Muscle layer of colon (tissue), 2 donors: Measurements from ENCODE around the gene EXOSC10.

Experiments used
- H3K27ac ChIP-seq: one replicate; pipeline ENCODE4 v1.7.0; 2013; ENCODE audit warnings: low read depth, mild to moderate bottlenecking, low read length, moderate library complexity
- H3K27me3 ChIP-seq, 2 donors: one replicate each; pipeline ENCODE4 v1.7.0; 2013; ENCODE audit warnings: low read length in 2 of 2, mild to moderate bottlenecking in 2 of 2; ENCODE audit not compliant: insufficient read depth in 2 of 2, control insufficient read depth in 1 of 2
- H3K36me3 ChIP-seq: one replicate; pipeline ENCODE4 v1.7.0; 2013; ENCODE audit warnings: mild to moderate bottlenecking, low read length; ENCODE audit not compliant: insufficient read depth
- H3K4me1 ChIP-seq: one replicate; pipeline ENCODE4 v1.7.0; 2013; ENCODE audit warnings: mild to moderate bottlenecking, low read length; ENCODE audit not compliant: insufficient read depth
- H3K4me3 ChIP-seq, 2 donors: one replicate each; pipeline ENCODE4 v1.7.0; 2013; ENCODE audit warnings: low read length in 2 of 2, low read depth in 1 of 2, mild to moderate bottlenecking in 1 of 2, moderate library complexity in 1 of 2
- H3K9ac ChIP-seq: one replicate; pipeline ENCODE4 v1.7.0; 2013; ENCODE audit warnings: low read length
- H3K9me3 ChIP-seq: one replicate; pipeline ENCODE4 v1.7.0; 2013; ENCODE audit warnings: mild to moderate bottlenecking, low read length
- donor health status: abdominal sarcoma.
- donor health status: Adenocarcinoma of cecum.

EXOSC10 gene

GRCh38 chr1:11099310-11100148, at the start of gene EXOSC10:
TSS of gene EXOSC10 (minus strand) at chr1:11099869. CDS start at chr1:11099831, 38 bp downstream.
- no peaks in the 10 kb centered on the region for H3K27me3 ChIP-seq
- peaks cover 13% of the 10 kb centered on the region for H3K4me1 ChIP-seq
- H3K36me3 ChIP-seq, result peaks cover 9% of the 10 kb centered on the region
- H3K27ac ChIP-seq, result peak within 1 kb of the TSS; percentile 80
- H3K9me3 ChIP-seq, result no peaks in the 10 kb centered on the region
- peak within 1 kb of the TSS; percentile 83 for H3K9ac ChIP-seq
- peak within 1 kb of the TSS; percentile 90 to 100 for H3K4me3 ChIP-seq

DNA sequence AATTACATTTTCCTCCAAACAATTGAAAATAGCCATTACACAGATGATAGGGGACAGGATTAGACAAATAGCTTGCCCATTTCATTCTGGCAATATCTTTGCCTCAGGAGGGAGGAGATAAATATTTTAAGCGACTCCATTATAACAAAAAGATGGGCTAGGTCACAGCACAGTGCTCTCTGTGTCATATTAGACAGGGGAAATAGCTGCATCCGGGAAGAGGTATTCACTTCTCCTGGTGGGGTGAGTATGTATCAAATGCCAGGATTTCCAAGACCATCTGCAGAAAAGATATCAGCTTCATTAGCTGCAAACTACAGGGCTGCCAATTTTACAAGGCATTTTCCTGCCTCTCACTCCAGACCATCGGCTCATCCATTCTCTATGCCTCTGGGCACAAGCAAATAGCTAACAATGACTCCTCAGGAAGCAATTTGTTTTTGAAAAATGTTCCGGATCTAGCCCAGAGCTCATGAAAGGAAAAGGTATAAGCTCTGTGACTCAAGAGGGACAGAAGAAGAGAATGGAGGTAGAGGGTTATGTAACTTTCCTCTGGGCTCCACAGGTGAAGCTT, 47.6 kb upstream of the EXOSC10 start:
- Histone ChIP-seq H3K27ac (no peak overlapping the region), H3K4me3 (no peak overlapping the region), H3K9me3 (no peaks in the 10 kb centered on the region), H3K27me3 (no peaks in the 10 kb centered on the region), H3K4me1 (peaks cover 2% of the 10 kb centered on the region), H3K36me3 (peaks cover 56% of the 10 kb centered on the region), H3K9ac (no peak overlapping the region)

GRCh38 chr1:11145741-11146140, 46.1 kb upstream of the EXOSC10 start:
- Histone ChIP-seq H3K4me3 (no peak overlapping the region), H3K27me3 (no peaks in the 10 kb centered on the region), H3K27ac (no peak overlapping the region), H3K4me1 (no peaks in the 10 kb centered on the region), H3K9ac (no peak overlapping the region), H3K36me3 (peaks cover 56% of the 10 kb centered on the region), H3K9me3 (no peaks in the 10 kb centered on the region)

DNA sequence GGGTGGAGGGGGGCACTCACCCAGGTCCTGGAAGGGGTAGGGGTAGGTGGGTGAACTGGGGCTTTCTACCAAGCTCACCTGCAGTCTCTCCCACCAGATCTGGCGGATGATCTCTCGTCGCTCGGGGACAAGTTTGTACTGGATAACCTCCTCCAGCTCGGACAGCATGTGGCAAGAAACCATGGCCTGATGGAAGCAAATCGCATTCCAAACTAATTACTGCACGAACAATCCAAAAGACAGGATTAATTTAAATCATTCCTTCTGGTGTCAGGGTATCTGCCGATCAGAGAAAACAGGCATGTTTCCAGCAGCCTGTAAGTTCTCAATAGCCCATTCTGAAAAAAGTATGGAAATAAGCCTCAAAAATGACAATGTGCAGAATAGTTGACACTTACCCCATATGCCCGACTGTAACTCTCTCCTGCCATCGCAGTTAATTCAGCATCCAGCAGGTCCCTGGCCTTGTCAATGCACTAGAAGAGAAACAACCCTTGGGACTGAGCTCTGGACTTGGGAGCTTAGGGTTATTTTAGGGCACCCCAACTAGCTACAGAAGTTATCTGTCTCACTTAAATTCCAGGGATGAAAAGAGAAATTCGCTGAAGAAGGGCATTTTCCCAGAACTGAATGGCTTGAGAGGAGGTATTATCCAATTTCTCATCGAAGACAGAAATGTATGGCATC, 45.0 kb upstream of the EXOSC10 start:
- no peak overlapping the region for H3K4me3 ChIP-seq
- no peak overlapping the region for H3K27ac ChIP-seq
- peaks cover 52% of the 10 kb centered on the region for H3K36me3 ChIP-seq
- no peaks in the 10 kb centered on the region for H3K4me1 ChIP-seq
- no peaks in the 10 kb centered on the region for H3K27me3 ChIP-seq
- no peak overlapping the region for H3K9ac ChIP-seq
- H3K9me3 ChIP-seq, result no peaks in the 10 kb centered on the region

GRCh38 chr1:11143907-11144306, 44.2 kb upstream of the EXOSC10 start:
- no peak overlapping the region for H3K4me3 ChIP-seq
- no peaks in the 10 kb centered on the region for H3K27me3 ChIP-seq
- peaks cover 52% of the 10 kb centered on the region for H3K36me3 ChIP-seq
- no peak overlapping the region for H3K27ac ChIP-seq
- no peaks in the 10 kb centered on the region for H3K4me1 ChIP-seq
- no peak overlapping the region for H3K9ac ChIP-seq
- H3K9me3 ChIP-seq, result no peaks in the 10 kb centered on the region

DNA sequence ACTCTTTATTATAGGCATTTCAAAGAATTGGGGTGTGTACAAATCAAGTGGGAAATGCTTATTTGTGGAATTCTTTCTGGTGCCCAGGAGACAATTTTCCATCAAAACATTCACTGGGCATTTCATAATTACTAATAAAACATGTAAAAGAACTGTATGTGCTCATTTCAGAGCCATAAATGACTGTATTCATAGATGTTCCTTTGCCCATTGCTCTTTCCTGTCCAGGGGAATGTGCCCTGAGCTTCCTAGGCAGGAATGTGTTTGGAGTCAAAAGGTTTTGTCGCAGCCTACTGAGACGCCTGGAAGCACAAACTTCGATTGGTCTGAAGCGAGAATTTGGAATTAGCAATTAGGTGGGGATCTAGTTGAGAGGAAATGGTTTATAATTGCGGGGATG, 43.7 kb upstream of the EXOSC10 start:
- peaks cover 57% of the 10 kb centered on the region for H3K36me3 ChIP-seq
- no peak overlapping the region for H3K27ac ChIP-seq
- H3K4me3 ChIP-seq, result no peak overlapping the region
- no peaks in the 10 kb centered on the region for H3K9me3 ChIP-seq
- no peaks in the 10 kb centered on the region for H3K4me1 ChIP-seq
- no peak overlapping the region for H3K9ac ChIP-seq
- no peaks in the 10 kb centered on the region for H3K27me3 ChIP-seq

DNA sequence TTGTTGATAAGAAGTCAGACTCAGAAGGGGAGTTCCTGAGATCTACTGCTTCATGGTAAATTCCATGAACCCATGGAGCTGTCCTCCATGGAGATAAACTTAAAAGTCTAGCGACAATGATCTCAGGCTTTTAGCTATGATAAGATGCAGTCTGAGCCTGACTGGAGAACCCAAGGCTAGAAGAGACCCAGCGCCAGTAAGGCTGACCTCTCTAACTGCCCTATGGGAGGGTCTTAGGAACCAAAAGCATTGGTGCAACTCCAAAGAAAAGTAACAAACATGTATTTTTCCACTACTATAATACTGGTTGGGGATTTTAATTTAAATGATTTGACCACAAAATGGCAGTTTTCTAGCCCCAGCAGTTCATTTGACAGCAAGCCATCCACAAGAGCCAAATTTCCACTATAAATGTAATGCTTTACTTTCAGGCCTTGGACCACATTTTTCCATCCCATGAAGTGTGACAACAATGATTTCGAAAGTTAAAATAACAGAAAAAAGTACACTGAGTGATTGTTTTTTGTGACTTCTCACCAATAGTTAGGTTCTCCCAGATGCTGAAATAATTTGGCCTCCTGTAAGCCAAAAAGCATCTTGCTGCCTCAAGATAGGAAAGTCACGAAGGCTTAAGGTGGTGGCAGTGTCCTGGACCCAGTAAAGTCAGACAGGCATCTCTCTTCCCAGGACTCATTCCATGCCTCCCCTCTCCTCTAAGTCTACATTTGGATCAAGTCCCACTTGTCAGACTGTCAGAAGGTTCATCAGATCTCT, 43.1 kb upstream of the EXOSC10 start:
- Histone ChIP-seq H3K9me3 (no peaks in the 10 kb centered on the region), H3K4me1 (no peaks in the 10 kb centered on the region), H3K27ac (no peak overlapping the region), H3K27me3 (no peaks in the 10 kb centered on the region), H3K36me3 (peaks cover 62% of the 10 kb centered on the region), H3K4me3 (no peak overlapping the region), H3K9ac (no peak overlapping the region)

DNA sequence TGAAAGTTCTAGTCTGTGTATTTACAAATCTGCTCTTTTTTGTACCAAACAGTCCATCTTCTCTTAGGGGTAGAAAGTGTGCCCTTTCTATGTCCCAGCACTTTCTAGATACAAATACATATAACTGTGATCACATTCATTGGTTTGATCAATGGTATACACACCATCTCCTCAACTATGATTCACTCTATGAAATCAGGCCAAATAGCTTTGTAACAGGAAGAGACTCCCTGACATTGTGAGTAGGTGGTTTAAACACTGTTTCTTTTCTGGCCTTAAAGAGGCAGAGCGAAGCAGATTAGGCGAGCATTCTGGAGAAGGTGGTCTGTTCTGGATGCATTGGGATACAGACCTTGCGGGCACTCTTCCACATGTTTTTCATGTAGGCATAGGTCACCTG, 39.3 kb upstream of the EXOSC10 start:
- Histone ChIP-seq H3K9me3 (no peaks in the 10 kb centered on the region), H3K27me3 (no peaks in the 10 kb centered on the region), H3K9ac (no peak overlapping the region), H3K27ac (no peak overlapping the region), H3K4me1 (peaks cover 13% of the 10 kb centered on the region), H3K36me3 (peaks cover 41% of the 10 kb centered on the region), H3K4me3 (no peak overlapping the region)

- Histone ChIP-seq H3K36me3 (peaks cover 40% of the 10 kb centered on the region), H3K4me3 (no peak overlapping the region), H3K27ac (no peak overlapping the region), H3K27me3 (no peaks in the 10 kb centered on the region), H3K9me3 (no peaks in the 10 kb centered on the region), H3K4me1 (peaks cover 16% of the 10 kb centered on the region), H3K9ac (no peak overlapping the region)
These were observed 38.4 kb upstream of the EXOSC10 start for GRCh38 chr1:11138029-11138428.

DNA sequence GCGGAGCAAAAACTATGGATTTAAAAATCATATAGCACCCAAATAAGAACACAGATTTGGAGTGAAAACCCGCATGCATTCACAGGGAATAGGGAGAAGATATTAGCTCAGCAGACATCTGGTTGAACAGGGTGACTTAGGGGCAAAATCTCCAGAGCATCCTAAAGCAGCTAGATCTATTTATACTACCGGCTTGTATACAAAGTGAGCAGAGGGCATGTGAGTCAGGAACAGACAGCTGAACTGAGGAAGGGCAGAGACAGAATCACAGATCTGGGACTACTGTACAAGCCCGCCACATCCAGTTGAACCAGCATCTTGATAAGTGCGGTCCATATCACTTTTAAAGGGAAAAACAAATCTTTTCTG, 35.2 kb upstream of the EXOSC10 start:
- Histone ChIP-seq H3K9ac (no peak overlapping the region), H3K27me3 (no peaks in the 10 kb centered on the region), H3K9me3 (no peaks in the 10 kb centered on the region), H3K4me1 (peaks cover 16% of the 10 kb centered on the region), H3K36me3 (peaks cover 66% of the 10 kb centered on the region), H3K27ac (no peak overlapping the region), H3K4me3 (no peak overlapping the region)

- Histone ChIP-seq H3K9me3 (no peaks in the 10 kb centered on the region), H3K4me3 (no peak overlapping the region), H3K27ac (no peak overlapping the region), H3K27me3 (no peaks in the 10 kb centered on the region), H3K9ac (no peak overlapping the region), H3K4me1 (peaks cover 16% of the 10 kb centered on the region), H3K36me3 (peaks cover 68% of the 10 kb centered on the region)
These were observed 34.7 kb upstream of the EXOSC10 start for GRCh38 chr1:11134251-11134897.
